Stimulated activated naive CD8-positive, alpha-beta T cell treated with anti-CD3 and anti-CD28 coated beads, Interleukin-15, amount 100 ng/mL, for 72 hours (primary cell): ENCODE data around the gene SYNE3.
"Not testable (repeated sequence)": the region's sequence is repeated elsewhere in the genome, so short reads cannot be mapped to it uniquely, and the experiment has no call there.

Experiments
- ATAC-seq: fragments of 150-1000 bp; cut with Tn5 transposase; 2 replicates; pipeline ENCODE4 v1.10.0; 2021; ENCODE audit warnings: mild to moderate bottlenecking, moderate library complexity
- DNase-seq, 2 donors: peaks; one replicate each; pipeline ENCODE4 v3.0.0; 2021 to 2022
- H3K27ac Mint-ChIP-seq, 2 donors: one replicate each; pipeline ENCODE4 v1.8.0; 2022; ENCODE audit warnings: mild to moderate bottlenecking in 2 of 2, mixed read lengths in 2 of 2, moderate library complexity in 2 of 2
- H3K27me3 Mint-ChIP-seq: one replicate; pipeline ENCODE4 v1.8.0; 2022; ENCODE audit warnings: mixed read lengths
- H3K4me1 Mint-ChIP-seq: one replicate; pipeline ENCODE4 v1.8.0; 2022; ENCODE audit warnings: mild to moderate bottlenecking, mixed read lengths
- H3K4me3 Mint-ChIP-seq, 2 donors: one replicate each; pipeline ENCODE4 v1.8.0; 2022; ENCODE audit warnings: mild to moderate bottlenecking in 2 of 2, mixed read lengths in 2 of 2, moderate library complexity in 1 of 2
- H3K9me3 Mint-ChIP-seq, 2 donors: one replicate each; pipeline ENCODE4 v1.8.0; 2022; ENCODE audit warnings: mixed read lengths in 2 of 2

The SYNE3 gene

DNA sequence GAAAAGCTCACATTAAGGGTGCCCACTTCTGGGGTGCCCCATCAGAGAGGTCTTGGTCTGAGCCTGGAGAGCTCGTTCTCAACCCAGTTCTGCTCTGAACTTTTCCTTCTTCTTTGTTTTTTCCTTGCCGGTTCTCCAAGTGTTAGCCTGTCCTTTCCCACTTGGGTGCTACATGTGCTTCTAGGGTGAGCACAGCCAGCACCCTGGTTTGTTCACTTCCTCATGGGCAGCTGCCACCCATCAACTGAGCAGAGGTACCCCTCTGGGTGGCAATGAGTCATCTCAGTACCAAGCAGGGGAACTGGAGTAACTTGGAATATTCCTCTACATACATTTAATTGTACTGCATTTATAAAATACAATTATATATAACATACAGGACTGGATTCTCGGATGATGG lies 3.9 kb upstream of the SYNE3 start:
- Mint-ChIP-seq H3K4me3 (peak overlapping the region; percentile 80 to 85), H3K27me3 (no peaks in the 10 kb centered on the region), H3K9me3 (no peaks in the 10 kb centered on the region), H3K4me1 (peaks cover 85% of the 10 kb centered on the region), H3K27ac (peak overlapping the region; percentile 98 to 99)
- DNase-seq (peak in 1 of 2 donors; percentile 26), ATAC-seq (no peak)

- peak overlapping the region; percentile 98 to 99 for H3K27ac Mint-ChIP-seq
- peak overlapping the region; percentile 80 to 85 for H3K4me3 Mint-ChIP-seq
- H3K4me1 Mint-ChIP-seq = peaks cover 85% of the 10 kb centered on the region
- DNase-seq = peak; percentile 63 to 77
- ATAC-seq = peak; percentile 21
- no peaks in the 10 kb centered on the region for H3K9me3 Mint-ChIP-seq
- H3K27me3 Mint-ChIP-seq = no peaks in the 10 kb centered on the region
Observed at GRCh38 chr14:95519699-95520098, 3.2 kb upstream of the SYNE3 start.

GRCh38 chr14:95518045-95518751 lies 1.7 kb upstream of the SYNE3 start:
- ATAC-seq (no peak), DNase-seq (no peak)
- peak overlapping the region in 1 of 2 donors; percentile 76 for H3K27ac Mint-ChIP-seq
- peaks cover 81% of the 10 kb centered on the region for H3K4me1 Mint-ChIP-seq
- H3K4me3 Mint-ChIP-seq = peak overlapping the region; percentile 78 to 79
- no peaks in the 10 kb centered on the region for H3K9me3 Mint-ChIP-seq
- no peaks in the 10 kb centered on the region for H3K27me3 Mint-ChIP-seq

DNA sequence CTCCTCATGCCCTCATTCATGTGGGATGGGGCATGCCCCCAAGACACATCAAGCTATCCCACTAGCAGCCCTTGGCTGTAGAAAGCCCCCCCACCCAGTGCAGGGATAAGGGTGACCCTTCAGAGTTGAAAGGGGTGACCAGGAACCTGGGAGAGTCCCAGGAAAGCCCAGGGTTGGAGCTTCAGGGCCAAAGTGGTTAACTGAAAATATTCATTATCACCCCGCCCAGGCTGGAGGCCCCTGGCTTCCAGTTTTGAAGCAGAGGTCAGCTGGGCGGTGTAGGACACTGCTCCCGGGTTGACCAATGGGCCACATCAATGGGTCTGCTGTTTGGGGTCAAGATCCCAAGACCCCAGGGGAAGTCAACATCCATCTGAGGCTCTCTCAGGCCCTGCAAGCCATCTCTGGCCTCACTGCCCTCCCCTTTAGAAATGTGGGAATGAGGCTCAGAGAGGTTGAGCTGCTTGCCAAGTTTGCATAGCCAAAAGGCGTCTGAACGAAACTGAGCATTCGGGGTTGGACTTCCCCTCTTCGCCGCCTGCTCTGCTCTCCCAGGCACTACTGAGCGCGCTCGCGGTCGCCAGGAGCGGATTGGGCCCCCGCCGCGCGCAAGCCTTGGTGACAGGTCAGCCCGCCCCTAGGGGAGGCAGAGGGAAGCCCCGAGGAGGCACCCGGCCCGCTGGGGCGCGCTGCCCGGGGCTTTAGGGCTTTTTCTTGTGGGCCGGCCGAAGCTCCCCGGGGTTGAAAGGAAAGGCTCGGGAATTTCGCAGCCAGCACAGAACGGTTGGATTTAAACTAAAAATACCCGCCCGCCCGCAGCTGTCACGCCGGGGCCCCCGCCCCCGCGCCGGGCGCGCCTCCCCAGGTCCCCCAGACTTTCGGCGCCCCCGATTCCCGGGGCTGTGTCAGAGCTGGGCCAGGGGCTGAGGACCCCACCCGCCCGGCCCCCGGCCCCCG lies 576 bp downstream of the SYNE3 start:
- Mint-ChIP-seq H3K4me1 (peaks cover 75% of the 10 kb centered on the region), H3K27ac (peak overlapping the region; percentile 91 to 92), H3K4me3 (peak overlapping the region; percentile 88 to 89), H3K27me3 (no peaks in the 10 kb centered on the region), H3K9me3 (no peaks in the 10 kb centered on the region)
- ATAC-seq (peak; percentile 94), DNase-seq (peak; percentile 88 to 93)

- peak overlapping the region; percentile 19 to 61 for H3K27ac Mint-ChIP-seq
- H3K4me3 Mint-ChIP-seq = peak overlapping the region; percentile 88 to 89
- no peak for DNase-seq
- H3K4me1 Mint-ChIP-seq = peaks cover 76% of the 10 kb centered on the region
- ATAC-seq = no peak
- H3K27me3 Mint-ChIP-seq = no peaks in the 10 kb centered on the region
- H3K9me3 Mint-ChIP-seq = no peaks in the 10 kb centered on the region
Observed at GRCh38 chr14:95515080-95515489, 1.4 kb downstream of the SYNE3 start.

DNA sequence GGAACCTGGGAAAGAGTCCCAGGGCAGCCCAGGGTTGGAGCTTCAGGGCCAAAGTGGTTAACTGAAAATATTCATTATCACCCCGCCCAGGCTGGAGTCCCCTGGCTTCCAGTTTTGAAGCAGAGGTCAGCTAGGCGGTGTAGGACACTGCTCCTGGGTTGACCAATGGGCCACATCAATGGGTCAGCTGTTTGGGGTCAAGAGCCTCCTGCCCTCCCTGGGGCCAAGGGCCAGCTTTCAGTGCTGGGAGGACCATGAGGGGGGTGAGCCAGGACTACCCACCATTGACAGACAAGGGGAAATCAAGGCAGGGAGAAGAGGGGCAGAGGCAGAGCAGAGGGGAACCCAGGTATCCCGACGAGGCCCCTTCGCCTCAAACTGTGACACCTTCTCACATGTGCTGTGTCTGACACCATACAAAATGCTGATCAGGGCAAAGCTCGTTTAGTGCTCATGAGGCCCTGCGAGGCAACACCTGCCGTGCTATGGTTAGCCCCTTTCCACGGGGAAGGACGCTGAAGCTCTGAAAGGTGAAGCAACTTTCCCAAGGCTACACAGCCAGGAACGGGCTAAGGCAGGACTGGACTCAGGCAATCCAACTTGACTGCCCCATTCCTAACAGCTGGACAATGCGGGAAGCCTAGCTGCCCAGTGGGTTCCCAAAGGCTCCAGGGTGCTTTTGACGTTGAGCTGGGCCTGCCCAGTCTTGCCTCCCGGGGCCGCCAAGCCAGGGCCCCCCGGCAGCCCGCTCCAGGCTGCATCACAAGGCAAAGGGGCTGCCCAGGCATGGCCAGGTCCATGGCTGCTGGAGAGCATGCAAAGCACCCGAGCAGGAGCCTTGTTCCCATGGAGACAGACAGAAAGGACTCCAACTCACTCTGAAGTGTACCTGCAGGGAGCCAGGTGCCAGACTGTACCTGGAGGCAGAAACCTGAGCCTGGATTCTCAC lies 2.0 kb downstream of the SYNE3 start:
- DNase-seq (no peak), ATAC-seq (no peak)
- H3K4me1 Mint-ChIP-seq = peaks cover 76% of the 10 kb centered on the region
- peak overlapping the region; percentile 88 to 89 for H3K4me3 Mint-ChIP-seq
- H3K27me3 Mint-ChIP-seq = no peaks in the 10 kb centered on the region
- no peaks in the 10 kb centered on the region for H3K9me3 Mint-ChIP-seq
- H3K27ac Mint-ChIP-seq = peak overlapping the region; percentile 19 to 61

DNA sequence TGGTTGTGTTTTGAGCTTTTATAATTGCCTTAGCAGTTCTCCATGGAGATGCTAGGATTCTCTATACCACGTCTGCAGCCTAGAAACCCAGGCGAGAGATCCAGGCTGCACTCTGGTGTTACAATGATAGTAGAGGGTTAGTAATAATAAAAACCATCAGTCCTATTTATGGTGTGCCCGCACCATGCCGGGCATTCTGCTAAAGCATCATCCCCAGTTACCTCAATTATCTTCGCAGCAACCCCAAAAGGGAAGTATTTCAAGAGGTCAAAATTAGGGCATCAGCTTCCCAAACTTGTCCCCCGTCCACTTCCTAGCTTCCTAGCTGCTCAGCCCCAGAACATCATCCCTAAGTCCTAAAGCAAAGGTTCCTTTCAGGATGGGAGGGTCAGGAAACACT lies 3.2 kb downstream of the SYNE3 start:
- DNase-seq (no peak), ATAC-seq (no peak)
- Mint-ChIP-seq H3K27ac (no peak overlapping the region), H3K4me3 (peak overlapping the region in 1 of 2 donors; percentile 3), H3K4me1 (peaks cover 76% of the 10 kb centered on the region), H3K27me3 (no peaks in the 10 kb centered on the region), H3K9me3 (no peaks in the 10 kb centered on the region)

- no peak for ATAC-seq
- H3K27ac Mint-ChIP-seq = peak overlapping the region in 1 of 2 donors; percentile 57
- DNase-seq = no peak
- no peaks in the 10 kb centered on the region for H3K27me3 Mint-ChIP-seq
- H3K4me3 Mint-ChIP-seq = no peak overlapping the region
- H3K9me3 Mint-ChIP-seq = no peaks in the 10 kb centered on the region
- H3K4me1 Mint-ChIP-seq = peaks cover 77% of the 10 kb centered on the region
Observed at GRCh38 chr14:95511687-95512086, 4.8 kb downstream of the SYNE3 start.

- Mint-ChIP-seq H3K4me1 (peaks cover 86% of the 10 kb centered on the region), H3K27me3 (no peaks in the 10 kb centered on the region), H3K4me3 (no peak overlapping the region), H3K9me3 (no peaks in the 10 kb centered on the region), H3K27ac (no peak overlapping the region)
- DNase-seq (no peak), ATAC-seq (no peak)
Observed at GRCh38 chr14:95510804-95511203, 5.6 kb downstream of the SYNE3 start.

DNA sequence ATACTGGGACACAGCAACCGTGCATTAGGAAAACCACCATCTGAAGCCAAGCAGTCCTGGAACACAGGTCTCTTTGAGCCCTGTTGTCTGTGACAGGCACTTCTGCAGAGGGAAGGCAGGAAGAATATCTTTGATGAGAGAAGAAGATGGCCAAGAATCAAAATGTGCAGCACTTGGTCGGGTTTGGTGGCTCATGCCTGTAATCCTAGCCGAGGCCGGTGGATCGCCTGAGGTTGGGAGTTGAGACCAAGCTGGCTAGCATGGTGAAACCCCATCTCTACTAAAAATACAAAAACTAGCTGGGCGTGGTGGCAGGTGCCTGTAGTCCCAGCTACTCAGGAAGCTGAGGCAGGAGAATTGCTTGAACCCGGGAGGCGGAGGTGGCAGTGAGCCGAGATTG lies 6.1 kb downstream of the SYNE3 start:
- not testable (repeated sequence) for DNase-seq, H3K9me3 Mint-ChIP-seq, H3K27ac Mint-ChIP-seq, H3K4me3 Mint-ChIP-seq, ATAC-seq, H3K27me3 Mint-ChIP-seq
- H3K4me1 Mint-ChIP-seq = peaks cover 90% of the 10 kb centered on the region

GRCh38 chr14:95509495-95509894 lies 7.0 kb downstream of the SYNE3 start:
- DNase-seq (no peak), ATAC-seq (no peak)
- H3K9me3 Mint-ChIP-seq = no peaks in the 10 kb centered on the region
- H3K4me1 Mint-ChIP-seq = peaks cover 91% of the 10 kb centered on the region
- no peak overlapping the region for H3K4me3 Mint-ChIP-seq
- no peak overlapping the region for H3K27ac Mint-ChIP-seq
- H3K27me3 Mint-ChIP-seq = no peaks in the 10 kb centered on the region

GRCh38 chr14:95508377-95508776 lies 8.1 kb downstream of the SYNE3 start:
- Mint-ChIP-seq H3K9me3 (no peaks in the 10 kb centered on the region), H3K27ac (no peak overlapping the region), H3K4me3 (no peak overlapping the region), H3K4me1 (peaks cover 88% of the 10 kb centered on the region), H3K27me3 (no peaks in the 10 kb centered on the region)
- ATAC-seq (no peak), DNase-seq (no peak)

DNA sequence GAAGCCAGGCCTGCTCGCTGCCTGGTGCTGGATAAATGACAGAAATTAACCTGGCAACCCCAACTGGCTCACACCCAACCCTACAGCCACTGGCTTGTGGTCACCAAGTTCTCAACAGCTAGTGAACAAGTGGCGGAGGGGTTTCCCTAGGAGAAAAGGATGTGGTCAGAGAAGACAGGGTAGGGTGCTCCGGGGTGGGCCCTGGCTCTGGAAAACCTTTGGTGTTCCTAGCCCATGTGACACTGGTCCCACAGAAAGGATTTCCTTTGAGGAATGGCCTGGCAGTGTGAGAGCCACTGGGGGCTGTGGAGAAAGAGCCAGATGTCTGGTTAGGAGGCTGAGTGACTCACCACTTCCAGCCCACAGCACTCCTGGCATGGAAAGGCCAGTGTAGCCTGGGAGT lies 8.7 kb downstream of the SYNE3 start:
- Mint-ChIP-seq H3K4me3 (peak overlapping the region; percentile 19 to 48), H3K9me3 (no peaks in the 10 kb centered on the region), H3K27me3 (no peaks in the 10 kb centered on the region), H3K27ac (peak overlapping the region in 1 of 2 donors; percentile 30), H3K4me1 (peaks cover 85% of the 10 kb centered on the region)
- DNase-seq (peak; percentile 20 to 58), ATAC-seq (peak; percentile 74)

DNA sequence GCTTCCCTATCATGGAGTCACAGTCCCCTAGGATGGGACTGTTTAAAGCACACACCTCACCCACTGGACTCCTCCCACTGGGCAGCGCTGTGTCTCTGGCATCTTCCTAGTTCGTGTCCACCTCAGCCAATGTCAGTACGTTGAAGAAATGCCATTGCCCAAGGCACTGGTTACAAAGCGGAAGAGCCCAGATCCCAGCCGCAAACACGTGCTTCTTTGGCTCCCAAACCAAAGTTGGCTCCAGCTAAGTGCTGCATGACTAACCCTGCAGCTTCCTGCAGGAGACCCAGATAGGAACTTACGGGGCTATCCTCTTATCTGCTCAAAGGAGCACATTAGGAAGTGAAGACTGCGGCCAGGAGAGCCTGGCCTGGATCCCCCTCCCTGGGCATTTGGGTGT lies 9.3 kb downstream of the SYNE3 start:
- H3K27ac Mint-ChIP-seq = no peak overlapping the region
- H3K9me3 Mint-ChIP-seq = no peaks in the 10 kb centered on the region
- no peak for DNase-seq
- peaks cover 89% of the 10 kb centered on the region for H3K4me1 Mint-ChIP-seq
- peak overlapping the region; percentile 8 to 22 for H3K4me3 Mint-ChIP-seq
- H3K27me3 Mint-ChIP-seq = no peaks in the 10 kb centered on the region
- ATAC-seq = no peak

GRCh38 chr14:95505030-95505589 lies 11.3 kb downstream of the SYNE3 start:
- peak overlapping the region; percentile 83 to 85 for H3K4me3 Mint-ChIP-seq
- DNase-seq (no peak), ATAC-seq (no peak)
- H3K4me1 Mint-ChIP-seq = peaks cover 90% of the 10 kb centered on the region
- no peaks in the 10 kb centered on the region for H3K27me3 Mint-ChIP-seq
- peak overlapping the region in 1 of 2 donors; percentile 96 for H3K27ac Mint-ChIP-seq
- H3K9me3 Mint-ChIP-seq = no peaks in the 10 kb centered on the region
